A549 (cell line): ENCODE results near the gene MAD1L1.

ENCODE experiments used
- CTCF ChIP-seq: fragments of >200 bp; sonication (Bioruptor Twin); formaldehyde crosslinking; IDR thresholded peaks from 3 replicates; pipeline ENCODE4 v1.5.1; 2016
- MAFK ChIP-seq: fragments of 450-650 bp; IDR thresholded peaks from 2 replicates; pipeline ENCODE4 v1.6.1; 2014; ENCODE audit not compliant: partially characterized antibody
- MYC ChIP-seq: IDR thresholded peaks from 2 replicates; pipeline ENCODE4 v1.6.1; 2012; ENCODE audit warnings: mild to moderate bottlenecking, inconsistent platforms, low read length, improper control_type of control experiment, borderline replicate concordance
- PHF8 ChIP-seq: fragments of 200-600 bp; sonication (generic); IDR thresholded peaks from 2 replicates; pipeline ENCODE4 v1.6.1; 2016; ENCODE audit warnings: low read depth, mild to moderate bottlenecking, antibody characterized with exemption, moderate library complexity, borderline replicate concordance
- POLR2A ChIP-seq: IDR thresholded peaks from 2 replicates; pipeline ENCODE4 v1.6.1; 2012; ENCODE audit warnings: mild to moderate bottlenecking, low read length
- RCOR1 ChIP-seq: fragments of 150-350 bp; IDR thresholded peaks from 2 replicates; pipeline ENCODE4 v1.6.1; 2014; ENCODE audit warnings: antibody characterized with exemption, low read length, low read depth
- REST ChIP-seq: fragments of 200-600 bp; sonication (generic); IDR thresholded peaks from 2 replicates; pipeline ENCODE4 v1.6.1; 2016; ENCODE audit warnings: antibody characterized with exemption, mild to moderate bottlenecking, moderate library complexity
- TF ChIP-seq, protein P1 (sequence below): fragments of 250-450 bp; sonication (Bioruptor Pico); IDR thresholded peaks from 2 replicates; pipeline ENCODE4 v1.5.0; 2021; ENCODE audit warnings: mild to moderate bottlenecking, moderate library complexity, borderline replicate concordance

GRCh38 chr7:2211926-2212325 lies 20.8 kb downstream of the MAD1L1 start:
- TF ChIP-seq CTCF = no peak
- TF ChIP-seq, protein P1, sequence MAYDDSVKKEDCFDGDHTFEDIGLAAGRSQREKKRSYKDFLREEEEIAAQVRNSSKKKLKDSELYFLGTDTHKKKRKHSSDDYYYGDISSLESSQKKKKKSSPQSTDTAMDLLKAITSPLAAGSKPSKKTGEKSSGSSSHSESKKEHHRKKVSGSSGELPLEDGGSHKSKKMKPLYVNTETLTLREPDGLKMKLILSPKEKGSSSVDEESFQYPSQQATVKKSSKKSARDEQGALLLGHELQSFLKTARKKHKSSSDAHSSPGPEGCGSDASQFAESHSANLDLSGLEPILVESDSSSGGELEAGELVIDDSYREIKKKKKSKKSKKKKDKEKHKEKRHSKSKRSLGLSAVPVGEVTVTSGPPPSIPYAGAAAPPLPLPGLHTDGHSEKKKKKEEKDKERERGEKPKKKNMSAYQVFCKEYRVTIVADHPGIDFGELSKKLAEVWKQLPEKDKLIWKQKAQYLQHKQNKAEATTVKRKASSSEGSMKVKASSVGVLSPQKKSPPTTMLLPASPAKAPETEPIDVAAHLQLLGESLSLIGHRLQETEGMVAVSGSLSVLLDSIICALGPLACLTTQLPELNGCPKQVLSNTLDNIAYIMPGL = no peak
- TF ChIP-seq PHF8 = no peak
- TF ChIP-seq MAFK = no peak
- TF ChIP-seq POLR2A = no peak
- TF ChIP-seq REST = no peak
- TF ChIP-seq MYC = no peak
- no peak for TF ChIP-seq RCOR1
